ENCODE results near the gene PUM2.

- TF ChIP-seq CTCF (IDR thresholded peaks at IDR 0.05) (no peak), POLR2AphosphoS5 (IDR thresholded peaks at IDR 0.05; ENCODE audit: insufficient read depth in 1 of 2, low read depth in 1 of 2) (no peak)
Observed at GRCh38 chr2:20199633-20200270, 150.9 kb downstream of the PUM2 start.

All from vagina (tissue), 2 donors.